NCI-H2227 treated with DMSO at 0.1 percent for 48 hours (cell line): ENCODE measurements around the gene TSPY10.
"Not testable (repeated sequence)": the region's sequence is repeated elsewhere in the genome, so short reads cannot be mapped to it uniquely, and the experiment has no call there.

ENCODE experiments used
- DNase-seq: peaks from one replicate; lab custom pipeline; 2025; lab: John Stamatoyannopoulos, UW

The TSPY10 gene

DNA sequence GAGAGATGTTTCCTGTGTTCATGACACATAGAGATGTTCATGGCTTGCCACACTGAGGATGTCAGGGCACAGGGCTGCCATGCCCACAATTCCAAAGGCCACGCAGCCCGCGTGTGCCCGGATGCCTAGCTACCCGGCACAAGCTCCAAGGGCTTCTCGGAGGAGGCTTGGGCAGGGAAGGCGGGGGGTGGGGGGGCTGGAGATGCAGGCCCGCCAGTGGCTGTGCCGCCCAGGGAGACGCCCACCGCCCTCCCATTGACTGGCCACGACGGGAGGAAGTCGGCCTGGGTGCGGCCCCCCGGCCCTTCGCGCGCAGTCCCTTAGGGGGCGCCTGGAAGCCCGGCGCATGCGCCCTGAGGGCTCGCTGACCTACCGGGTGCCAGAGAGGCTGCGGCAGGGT lies at the start of gene TSPY10:
Gene TSPY10, plus strand, starts transcription at position 301 of the 400 bp plus-strand sequence. Its CDS starts 46 bp downstream, at position 347.
- not testable (repeated sequence) for DNase-seq

GRCh38 chrY:9486967-9487366 lies 40.7 kb upstream of the TSPY10 start, which contains the start of gene TSPY9:
TSPY9 (plus strand) TSS chrY:9487267; CDS start chrY:9487313, 46 bp downstream.
- DNase-seq = not testable (repeated sequence)

GRCh38 chrY:9504396-9504795 lies 23.3 kb upstream of the TSPY10 start:
- DNase-seq = not testable (repeated sequence)

DNA sequence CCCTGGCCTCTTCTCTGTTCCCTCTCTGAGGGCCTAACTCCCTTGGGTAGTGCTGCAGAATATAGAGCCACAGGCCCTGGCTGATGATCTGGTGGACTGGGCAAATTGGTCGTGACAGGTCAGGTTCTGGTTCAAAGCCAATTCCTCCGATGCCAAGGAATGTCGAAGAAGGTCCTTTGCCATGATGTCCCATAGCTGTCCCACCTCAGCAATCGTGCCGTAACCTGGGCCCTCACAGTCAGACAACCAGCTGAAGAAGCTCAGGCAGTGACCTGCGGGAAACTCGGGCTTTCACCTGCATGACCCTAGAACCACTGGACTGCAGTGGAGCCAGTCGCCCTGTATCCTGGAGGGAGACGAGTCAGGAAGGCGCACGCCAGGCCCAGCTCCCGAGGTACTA lies 11.4 kb upstream of the TSPY10 start:
- DNase-seq = not testable (repeated sequence)
